PC-3 (cell line): ENCODE measurements around the gene KDM4C. TPM values are rescaled to one million over a fixed set of nuclear protein-coding genes. Genes with fewer than 3 reads are reported as not detected.

Experiments
- ATAC-seq: fragments of 200-7000 bp; cut with Tn5 transposase; 2 replicates; pipeline ENCODE4 v1.9.1; 2020; ENCODE audit warnings: mild to moderate bottlenecking, moderate library complexity
- BruUV-seq: library from RNA; stranded (reverse); fragments of 400-500 nt; replicated peaks from 2 replicates; lab custom pipeline; 2021; lab: Mats Ljungman, UMichigan
- CTCF ChIA-PET: fragments of 300-600 bp; sonication (Branson Sonifier 250); formaldehyde crosslinking; loops from one replicate; lab custom pipeline; 2022; ENCODE audit warnings: antibody characterized with exemption; lab: Charles Lee
- POLR2A ChIA-PET: fragments of 300-600 bp; sonication (Branson Sonifier 250); formaldehyde crosslinking; loops from one replicate; lab custom pipeline; 2022; ENCODE audit warnings: antibody characterized with exemption; ENCODE audit not compliant: unreplicated experiment; lab: Charles Lee
- DNase-seq: peaks from one replicate; pipeline ENCODE4 v3.0.0-alpha.2; 2015
- H2AFZ ChIP-seq: fragments of 300-600 bp; sonication (generic); 2 replicates; pipeline ENCODE4 v1.6.0; 2016; ENCODE audit warnings: antibody characterized with exemption, low read length
- H3F3A ChIP-seq: fragments of 300-600 bp; sonication (generic); one replicate; pipeline ENCODE4 v1.6.0; 2017; ENCODE audit warnings: antibody characterized with exemption, low read length, control low read depth, mild to moderate bottlenecking; ENCODE audit not compliant: unreplicated experiment
- H3K27ac ChIP-seq: fragments of 300-600 bp; sonication (generic); 2 replicates; pipeline ENCODE4 v1.5.1; 2016; ENCODE audit warnings: mild to moderate bottlenecking, low read length
- H3K27me3 ChIP-seq: fragments of 300-600 bp; sonication (generic); 2 replicates; pipeline ENCODE4 v1.6.1; 2016; ENCODE audit warnings: low read length, mixed read lengths
- H3K36me3 ChIP-seq: fragments of 300-600 bp; sonication (generic); 2 replicates; pipeline ENCODE4 v1.6.1; 2016; ENCODE audit warnings: low read depth, mixed run types, low read length, mixed read lengths
- H3K4me1 ChIP-seq: fragments of 300-600 bp; sonication (generic); 2 replicates; pipeline ENCODE4 v1.5.1; 2016; ENCODE audit warnings: low read length; ENCODE audit not compliant: insufficient read depth
- H3K4me2 ChIP-seq: fragments of 300-600 bp; sonication (generic); 2 replicates; pipeline ENCODE4 v1.6.0; 2016; ENCODE audit warnings: low read length
- H3K4me3 ChIP-seq: fragments of 300-600 bp; sonication (generic); 2 replicates; pipeline ENCODE4 v1.5.1; 2016; ENCODE audit warnings: mild to moderate bottlenecking, low read length, mixed read lengths
- H3K79me2 ChIP-seq: fragments of 300-600 bp; sonication (generic); 2 replicates; pipeline ENCODE4 v1.6.1; 2017; ENCODE audit warnings: low read length, mixed read lengths
- H3K9ac ChIP-seq: fragments of 300-600 bp; sonication (generic); 2 replicates; pipeline ENCODE4 v1.6.0; 2016; ENCODE audit warnings: mild to moderate bottlenecking, low read length
- H3K9me2 ChIP-seq: fragments of 300-600 bp; sonication (generic); replicated peaks from 2 replicates; pipeline ENCODE4 v1.6.1; 2016; ENCODE audit warnings: mixed run types, low read length, mixed read lengths
- H3K9me3 ChIP-seq: fragments of 300-600 bp; sonication (generic); 2 replicates; pipeline ENCODE4 v1.6.1; 2016; ENCODE audit warnings: low read length, mixed read lengths
- H4K20me1 ChIP-seq: fragments of 300-600 bp; sonication (generic); 2 replicates; pipeline ENCODE4 v1.6.1; 2016; ENCODE audit warnings: low read length, mixed read lengths
- EZH2 ChIP-seq: fragments of 300-600 bp; sonication (generic); IDR thresholded peaks from one replicate; pipeline ENCODE4 v1.6.1; 2017; ENCODE audit warnings: antibody characterized with exemption, mild to moderate bottlenecking, low read length; ENCODE audit not compliant: unreplicated experiment
- EZH2phosphoT487 ChIP-seq: fragments of 300-600 bp; sonication (generic); IDR thresholded peaks from 2 replicates; pipeline ENCODE4 v1.6.1; 2018; ENCODE audit warnings: mild to moderate bottlenecking, antibody characterized with exemption, low read length, borderline replicate concordance
- intact Hi-C: fragments of 100-400 bp; cut with micrococcal nuclease; formaldehyde crosslinking; loops from 2 replicates; pipeline ENCODE4 v1.9.0; 2023
- total RNA-seq: library from RNA; depleted of rRNA; stranded (reverse); fragments of >200 nt; gene quantifications from 2 replicates; pipeline ENCODE4 v1.2.3, GENCODE V29; 2014
- TF ChIP-seq, protein P1 (sequence below): fragments of 300-600 bp; sonication (generic); conservative IDR thresholded peaks from 2 replicates; pipeline ENCODE4 v1.5.1; 2017; ENCODE audit warnings: antibody characterized with exemption, low read depth, mild to moderate bottlenecking, low read length

The KDM4C gene
- total RNA-seq, 1 experiment from 2014 or later, result 27.0 TPM

DNA sequence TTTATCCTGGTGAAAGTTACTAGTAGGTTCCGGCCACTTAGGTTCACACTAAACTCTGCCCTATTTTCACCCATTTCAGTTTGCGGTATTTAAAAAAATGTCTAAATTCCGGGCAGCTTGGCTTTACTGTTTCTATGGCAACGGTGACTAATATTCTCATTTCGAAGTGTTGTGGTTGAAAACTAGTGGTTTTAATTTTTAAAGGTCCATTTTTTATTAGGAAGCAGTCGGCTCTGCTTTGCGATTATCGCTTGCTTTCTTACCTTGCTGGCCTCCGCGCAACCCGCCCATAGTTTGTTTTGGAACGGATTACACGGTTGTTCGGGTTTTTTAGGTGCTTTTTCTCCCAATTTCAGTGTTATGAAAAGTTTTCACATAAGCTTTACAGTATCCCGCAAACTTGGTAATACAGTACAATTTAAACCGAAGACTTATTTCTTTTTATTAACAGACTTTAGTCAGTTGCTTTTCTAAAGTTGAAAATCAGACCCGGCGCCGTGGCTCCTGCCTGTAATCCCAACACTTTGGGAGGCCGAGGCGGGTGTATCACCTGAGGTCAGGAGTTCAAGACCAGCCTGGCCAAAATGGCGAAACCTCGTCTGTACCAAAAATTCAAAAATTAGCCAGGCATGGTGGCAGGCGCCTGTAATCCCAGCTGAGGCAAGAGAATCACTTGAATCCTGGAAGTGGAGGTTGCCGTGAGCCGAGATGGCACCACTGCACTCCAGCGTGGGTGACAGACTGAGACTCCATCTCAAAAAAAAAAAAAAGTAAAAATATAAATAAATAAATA, 1.6 kb downstream of the KDM4C start:
- peak; percentile 74 for DNase-seq
- Histone ChIP-seq H3K4me3 (peak overlapping the region; percentile 98), H4K20me1 (0 out of 2 replicates have a peak, but pooled peaks cover 3% of the 10 kb centered on the region), H3K27me3 (no peaks in the 10 kb centered on the region), H2AFZ (peak overlapping the region; percentile 74), H3K27ac (peak overlapping the region; percentile 81), H3K9me3 (no peaks in the 10 kb centered on the region), H3K79me2 (peaks cover 55% of the 10 kb centered on the region), H3F3A (no peaks in the 10 kb centered on the region), H3K9me2 (no peaks in the 10 kb centered on the region), H3K4me1 (peaks cover 6% of the 10 kb centered on the region), H3K4me2 (peak overlapping the region; percentile 97), H3K36me3 (no peaks in the 10 kb centered on the region), H3K9ac (peak overlapping the region; percentile 71)
- no TSS peak for BruUV-seq
- ATAC-seq, result peak; percentile 1
- TF ChIP-seq EZH2, result no peak
- TF ChIP-seq EZH2phosphoT487, result no peak
- TF ChIP-seq, protein P1, sequence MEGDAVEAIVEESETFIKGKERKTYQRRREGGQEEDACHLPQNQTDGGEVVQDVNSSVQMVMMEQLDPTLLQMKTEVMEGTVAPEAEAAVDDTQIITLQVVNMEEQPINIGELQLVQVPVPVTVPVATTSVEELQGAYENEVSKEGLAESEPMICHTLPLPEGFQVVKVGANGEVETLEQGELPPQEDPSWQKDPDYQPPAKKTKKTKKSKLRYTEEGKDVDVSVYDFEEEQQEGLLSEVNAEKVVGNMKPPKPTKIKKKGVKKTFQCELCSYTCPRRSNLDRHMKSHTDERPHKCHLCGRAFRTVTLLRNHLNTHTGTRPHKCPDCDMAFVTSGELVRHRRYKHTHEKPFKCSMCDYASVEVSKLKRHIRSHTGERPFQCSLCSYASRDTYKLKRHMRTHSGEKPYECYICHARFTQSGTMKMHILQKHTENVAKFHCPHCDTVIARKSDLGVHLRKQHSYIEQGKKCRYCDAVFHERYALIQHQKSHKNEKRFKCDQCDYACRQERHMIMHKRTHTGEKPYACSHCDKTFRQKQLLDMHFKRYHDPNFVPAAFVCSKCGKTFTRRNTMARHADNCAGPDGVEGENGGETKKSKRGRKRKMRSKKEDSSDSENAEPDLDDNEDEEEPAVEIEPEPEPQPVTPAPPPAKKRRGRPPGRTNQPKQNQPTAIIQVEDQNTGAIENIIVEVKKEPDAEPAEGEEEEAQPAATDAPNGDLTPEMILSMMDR, result no peak
- POLR2A ChIA-PET, result no interaction called here
- intact Hi-C loops, result no loop called here
- CTCF ChIA-PET, result no interaction called here

DNA sequence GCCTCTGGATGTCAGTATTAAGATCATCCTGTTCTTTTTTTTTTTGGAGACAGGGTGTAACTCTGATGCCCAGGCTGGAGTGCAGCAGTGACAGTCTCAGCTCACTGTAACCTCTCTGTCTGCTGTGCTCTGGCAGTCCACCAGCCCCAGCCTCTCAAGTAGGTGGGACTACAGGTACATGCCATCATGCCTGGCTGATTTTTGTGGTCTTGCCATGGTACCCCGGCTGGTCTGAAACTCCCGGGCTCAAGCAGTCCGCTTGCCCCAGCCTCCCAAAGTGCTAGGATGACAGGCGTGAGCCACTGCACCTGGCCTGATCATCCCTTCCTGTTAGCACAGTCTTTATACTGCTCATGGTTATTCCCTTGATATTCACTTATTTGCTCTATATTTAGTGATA, 3.5 kb downstream of the KDM4C start:
- Histone ChIP-seq H2AFZ (no peak overlapping the region), H3K79me2 (peaks cover 75% of the 10 kb centered on the region), H3K36me3 (no peaks in the 10 kb centered on the region), H3K9me2 (no peaks in the 10 kb centered on the region), H4K20me1 (0 out of 2 replicates have a peak, but pooled peaks cover 3% of the 10 kb centered on the region), H3K9ac (no peak overlapping the region), H3K27ac (no peak overlapping the region), H3F3A (no peaks in the 10 kb centered on the region), H3K4me3 (no peak overlapping the region), H3K27me3 (no peaks in the 10 kb centered on the region), H3K9me3 (no peaks in the 10 kb centered on the region), H3K4me1 (peaks cover 9% of the 10 kb centered on the region), H3K4me2 (no peak overlapping the region)
- DNase-seq (no peak), ATAC-seq (no peak)
- POLR2A ChIA-PET, result interaction anchor here (0.7 kb wide), 1 partner anchor 19 kb away, joined by 4 read pairs; no protein-coding TSS in a partner anchor
- CTCF ChIA-PET, result no interaction called here
- intact Hi-C loops, result no loop called here
- no TSS peak for BruUV-seq
- TF ChIP-seq, protein P1, result no peak
- no peak for TF ChIP-seq EZH2
- TF ChIP-seq EZH2phosphoT487, result no peak

DNA sequence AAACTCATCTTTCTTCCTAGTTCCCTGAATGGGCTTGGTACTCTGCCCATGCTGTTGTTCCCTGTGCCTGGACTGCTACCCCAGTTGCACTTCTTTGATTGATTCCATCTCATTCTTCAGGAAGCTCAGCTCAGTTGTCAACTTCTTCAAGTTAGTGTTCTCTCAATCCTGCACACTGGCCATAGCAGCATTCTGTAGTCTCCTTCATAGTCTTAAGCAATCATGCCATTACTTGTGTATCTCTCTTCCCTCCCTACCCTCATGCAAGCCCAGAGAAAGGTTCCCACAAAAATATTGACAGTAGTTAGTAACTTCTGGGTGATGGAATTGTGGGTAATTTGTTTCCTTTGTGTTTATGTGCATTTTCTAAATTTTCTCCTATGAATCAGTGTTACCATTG, 5.5 kb downstream of the KDM4C start:
- Histone ChIP-seq H3K27ac (no peak overlapping the region), H3K79me2 (peaks cover 91% of the 10 kb centered on the region), H3K9ac (no peak overlapping the region), H3K9me2 (no peaks in the 10 kb centered on the region), H4K20me1 (0 out of 2 replicates have a peak, but pooled peaks cover 3% of the 10 kb centered on the region), H3K4me2 (no peak overlapping the region), H2AFZ (no peak overlapping the region), H3K27me3 (no peaks in the 10 kb centered on the region), H3K4me3 (no peak overlapping the region), H3K9me3 (no peaks in the 10 kb centered on the region), H3K36me3 (no peaks in the 10 kb centered on the region), H3K4me1 (peaks cover 9% of the 10 kb centered on the region), H3F3A (no peaks in the 10 kb centered on the region)
- TF ChIP-seq, protein P1, result no peak
- no peak for TF ChIP-seq EZH2phosphoT487
- no peak for TF ChIP-seq EZH2
- no TSS peak for BruUV-seq
- ATAC-seq, result no peak
- ChIA-PET CTCF (interaction anchor here (0.7 kb wide), 1 partner anchor 34 kb away, joined by 7 read pairs; no protein-coding TSS in a partner anchor), POLR2A (no interaction called here)
- DNase-seq, result no peak
- intact Hi-C loops, result no loop called here
